SJSA1 (cell line): ENCODE measurements around the gene PTPRU. TPM values are rescaled to one million over a fixed set of nuclear protein-coding genes. Genes with fewer than 3 reads are reported as not detected.

ENCODE experiments used
- DNase-seq, 2 experiments: peaks; one replicate each; pipeline ENCODE4 v3.0.0-alpha.2; 2015 to 2020; ENCODE audit warnings: low spot score in 2 of 2, low read depth in 1 of 2
- H3K27ac ChIP-seq: fragments of 250-450 bp; sonication (Bioruptor Pico); 2 replicates; pipeline ENCODE4 v1.5.1; 2020; ENCODE audit warnings: mild to moderate bottlenecking, moderate library complexity
- H3K27me3 ChIP-seq: fragments of 250-450 bp; sonication (Bioruptor Pico); replicated peaks from 2 replicates; pipeline ENCODE4 v1.5.1; 2020; ENCODE audit warnings: mild to moderate bottlenecking, moderate library complexity
- H3K36me3 ChIP-seq: fragments of 250-450 bp; sonication (Bioruptor Pico); 2 replicates; pipeline ENCODE4 v1.5.1; 2020; ENCODE audit warnings: mild to moderate bottlenecking
- H3K4me1 ChIP-seq: fragments of 250-450 bp; sonication (Bioruptor Pico); replicated peaks from 2 replicates; pipeline ENCODE4 v1.6.1; 2021; ENCODE audit warnings: mild to moderate bottlenecking
- H3K4me3 ChIP-seq: fragments of 250-450 bp; sonication (Bioruptor Pico); 2 replicates; pipeline ENCODE4 v1.5.1; 2020; ENCODE audit warnings: mild to moderate bottlenecking
- H3K9me3 ChIP-seq: fragments of 250-450 bp; sonication (Bioruptor Pico); replicated peaks from 2 replicates; pipeline ENCODE4 v1.5.1; 2020; ENCODE audit warnings: mild to moderate bottlenecking
- total RNA-seq: library from RNA; depleted of rRNA; stranded (reverse); fragments of >200 nt; shearing (Covaris generic); gene quantifications from 2 replicates; pipeline ENCODE4 v1.2.3, GENCODE V29; 2014; rRNA removed

Gene PTPRU
- total RNA-seq: 12.1 and 16.8 TPM in 2 replicates

DNA sequence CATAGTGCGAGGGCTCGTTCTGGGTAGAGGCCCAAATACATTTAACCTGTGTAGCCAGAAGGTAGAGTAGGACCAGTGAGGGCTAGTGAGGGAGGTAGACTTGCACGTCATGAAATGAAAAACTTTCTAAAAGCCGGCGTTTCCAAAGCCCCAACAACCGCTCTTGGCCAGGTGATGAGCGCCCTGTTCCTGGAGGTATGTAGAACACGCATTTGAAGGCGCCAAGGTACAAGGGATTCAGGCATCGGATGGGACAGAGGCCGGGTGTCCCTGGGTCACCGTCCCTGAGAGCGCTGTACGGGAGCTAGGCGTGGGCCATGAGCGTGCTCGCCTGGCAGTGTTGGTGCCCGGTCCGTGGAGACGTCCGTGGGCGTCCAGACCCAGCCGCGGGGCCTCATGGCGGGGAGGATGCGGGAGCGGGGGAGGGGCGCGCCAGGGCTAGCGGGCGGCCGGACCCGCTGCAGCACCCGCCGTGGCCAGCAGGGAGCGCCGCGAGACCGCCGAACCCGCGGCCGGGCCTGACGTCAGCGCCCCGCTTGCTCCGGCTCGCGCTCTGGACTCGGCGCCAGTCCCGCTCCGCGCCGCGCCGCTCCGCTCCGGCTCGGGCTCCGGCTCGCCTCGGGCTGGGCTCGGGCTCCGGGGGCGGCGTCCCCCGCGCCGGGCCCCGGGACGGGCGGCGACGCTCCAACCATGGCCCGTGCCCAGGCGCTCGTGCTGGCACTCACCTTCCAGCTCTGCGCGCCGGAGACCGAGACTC, at the start of gene PTPRU:
Gene PTPRU, plus strand, starts transcription at position 568 of the 757 bp plus-strand sequence. Its CDS starts 123 bp downstream, at position 691.
- peaks cover 24% of the 10 kb centered on the region for H3K4me1 ChIP-seq
- H3K36me3 ChIP-seq: 0 out of 2 replicates have a peak, but pooled peaks cover 3% of the 10 kb centered on the region
- peaks cover 3% of the 10 kb centered on the region; the same call in 1 of the 2 replicates for H3K27me3 ChIP-seq
- H3K9me3 ChIP-seq: no peaks in the 10 kb centered on the region
- no peak within 1 kb of the TSS for H3K27ac ChIP-seq
- peak; percentile 62 to 74 for DNase-seq
- H3K4me3 ChIP-seq: peak within 1 kb of the TSS; percentile 66

GRCh38 chr1:29186707-29187106, 49.6 kb upstream of the PTPRU start:
- H3K4me1 ChIP-seq: peaks cover 26% of the 10 kb centered on the region
- no peak overlapping the region for H3K4me3 ChIP-seq
- no peaks in the 10 kb centered on the region for H3K27me3 ChIP-seq
- H3K9me3 ChIP-seq: no peaks in the 10 kb centered on the region
- no peak for DNase-seq
- no peaks in the 10 kb centered on the region; the same call in none of the 2 replicates for H3K36me3 ChIP-seq
- no peak overlapping the region; the same call in 1 of the 2 replicates for H3K27ac ChIP-seq

- H3K27me3 ChIP-seq: no peaks in the 10 kb centered on the region
- H3K4me1 ChIP-seq: peaks cover 18% of the 10 kb centered on the region
- DNase-seq: no peak
- no peaks in the 10 kb centered on the region for H3K9me3 ChIP-seq
- peaks cover 18% of the 10 kb centered on the region for H3K36me3 ChIP-seq
- no peak overlapping the region for H3K27ac ChIP-seq
- no peak overlapping the region for H3K4me3 ChIP-seq
These were observed 45.6 kb upstream of the PTPRU start for GRCh38 chr1:29190718-29191117.

- H3K36me3 ChIP-seq: peaks cover 33% of the 10 kb centered on the region
- no peaks in the 10 kb centered on the region for H3K27me3 ChIP-seq
- no peak overlapping the region for H3K4me3 ChIP-seq
- peaks cover 15% of the 10 kb centered on the region for H3K4me1 ChIP-seq
- DNase-seq: no peak
- H3K27ac ChIP-seq: no peak overlapping the region
- H3K9me3 ChIP-seq: no peaks in the 10 kb centered on the region
These were observed 42.4 kb upstream of the PTPRU start for GRCh38 chr1:29193879-29194455.

GRCh38 chr1:29195881-29196291, 40.4 kb upstream of the PTPRU start:
- Histone ChIP-seq H3K9me3 (no peaks in the 10 kb centered on the region), H3K4me1 (peaks cover 6% of the 10 kb centered on the region), H3K27ac (no peak overlapping the region), H3K36me3 (peaks cover 46% of the 10 kb centered on the region), H3K4me3 (no peak overlapping the region), H3K27me3 (no peaks in the 10 kb centered on the region)
- DNase-seq: no peak

GRCh38 chr1:29196863-29197589, 39.3 kb upstream of the PTPRU start:
- no peak for DNase-seq
- Histone ChIP-seq H3K4me1 (peaks cover 7% of the 10 kb centered on the region), H3K27me3 (no peaks in the 10 kb centered on the region), H3K27ac (no peak overlapping the region), H3K4me3 (no peak overlapping the region), H3K36me3 (peaks cover 57% of the 10 kb centered on the region), H3K9me3 (no peaks in the 10 kb centered on the region)

- no peak for DNase-seq
- H3K4me3 ChIP-seq: no peak overlapping the region
- no peaks in the 10 kb centered on the region for H3K9me3 ChIP-seq
- peaks cover 12% of the 10 kb centered on the region for H3K4me1 ChIP-seq
- H3K36me3 ChIP-seq: peaks cover 62% of the 10 kb centered on the region
- no peaks in the 10 kb centered on the region for H3K27me3 ChIP-seq
- H3K27ac ChIP-seq: no peak overlapping the region
These were observed 38.8 kb upstream of the PTPRU start for GRCh38 chr1:29197590-29197924.

DNA sequence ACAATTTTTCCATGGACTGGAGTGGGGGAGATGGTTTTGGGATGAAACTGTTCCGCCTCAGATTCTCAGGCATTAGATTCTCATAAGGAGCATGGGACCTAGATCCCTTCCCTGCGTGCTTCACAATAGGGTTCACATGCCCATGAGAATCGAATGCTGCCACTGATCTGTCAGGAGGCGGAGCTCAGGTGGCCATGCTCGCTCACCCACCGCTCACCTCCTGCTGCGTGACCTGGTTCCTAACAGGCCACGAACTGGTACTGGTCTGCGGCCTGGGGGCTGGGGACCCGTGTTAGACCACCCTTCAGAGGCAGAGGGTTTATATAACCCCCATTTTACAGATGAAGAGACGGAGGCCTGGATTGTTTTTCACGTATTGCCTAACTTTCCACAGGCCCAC, 38.3 kb upstream of the PTPRU start:
- no peak for DNase-seq
- Histone ChIP-seq H3K27ac (no peak overlapping the region), H3K4me1 (peaks cover 14% of the 10 kb centered on the region)

DNA sequence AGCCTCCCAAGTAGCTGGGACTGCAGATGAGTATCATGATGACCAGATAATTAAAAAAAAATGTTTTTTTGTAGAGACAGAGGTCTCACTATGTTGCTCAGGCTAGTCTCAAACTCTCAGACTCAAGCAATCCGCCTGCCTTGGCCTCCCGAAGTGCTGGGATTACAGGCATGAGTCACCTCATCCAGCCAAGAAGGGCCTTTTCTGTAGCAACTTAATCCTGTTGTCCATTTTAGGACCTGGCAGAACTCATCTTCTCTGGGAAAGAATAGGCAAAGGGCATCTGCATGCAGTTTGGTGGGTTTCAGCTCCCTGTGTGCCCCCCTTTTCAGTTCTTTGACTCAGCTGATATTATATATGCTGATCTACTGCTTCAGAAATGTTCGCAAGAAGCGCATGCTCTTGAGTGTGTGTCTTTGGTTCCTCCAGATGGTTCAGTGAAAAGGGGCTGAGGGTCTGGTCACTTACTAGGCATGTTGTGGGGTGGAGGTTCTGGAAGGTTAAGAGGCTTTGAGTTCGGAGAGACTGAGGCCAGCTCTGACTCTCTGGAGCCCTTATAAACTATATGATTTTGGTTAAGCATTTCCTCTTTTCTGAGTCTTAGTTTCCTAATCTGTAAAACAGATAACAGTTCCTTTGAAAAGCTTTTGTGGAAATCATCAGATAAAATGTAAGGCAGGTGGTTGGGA, 35.3 kb upstream of the PTPRU start:
- no peak for DNase-seq

More for the DNA sequence above, 38.3 kb upstream of the PTPRU start:
- no peak overlapping the region for H3K4me3 ChIP-seq
- no peaks in the 10 kb centered on the region for H3K27me3 ChIP-seq
- no peaks in the 10 kb centered on the region for H3K9me3 ChIP-seq
- H3K36me3 ChIP-seq: peaks cover 60% of the 10 kb centered on the region

GRCh38 chr1:29201595-29202051, 34.7 kb upstream of the PTPRU start:
- Histone ChIP-seq H3K27me3 (no peaks in the 10 kb centered on the region), H3K9me3 (no peaks in the 10 kb centered on the region), H3K4me3 (no peak overlapping the region), H3K27ac (peak overlapping the region; percentile 70; the same call in 1 of the 2 replicates), H3K4me1 (peaks cover 14% of the 10 kb centered on the region), H3K36me3 (peaks cover 54% of the 10 kb centered on the region)
- DNase-seq: no peak

More for the DNA sequence above, 35.3 kb upstream of the PTPRU start:
- Histone ChIP-seq H3K4me1 (peaks cover 14% of the 10 kb centered on the region), H3K27me3 (no peaks in the 10 kb centered on the region), H3K36me3 (peaks cover 49% of the 10 kb centered on the region), H3K4me3 (no peak overlapping the region), H3K27ac (no peak overlapping the region), H3K9me3 (no peaks in the 10 kb centered on the region)

DNA sequence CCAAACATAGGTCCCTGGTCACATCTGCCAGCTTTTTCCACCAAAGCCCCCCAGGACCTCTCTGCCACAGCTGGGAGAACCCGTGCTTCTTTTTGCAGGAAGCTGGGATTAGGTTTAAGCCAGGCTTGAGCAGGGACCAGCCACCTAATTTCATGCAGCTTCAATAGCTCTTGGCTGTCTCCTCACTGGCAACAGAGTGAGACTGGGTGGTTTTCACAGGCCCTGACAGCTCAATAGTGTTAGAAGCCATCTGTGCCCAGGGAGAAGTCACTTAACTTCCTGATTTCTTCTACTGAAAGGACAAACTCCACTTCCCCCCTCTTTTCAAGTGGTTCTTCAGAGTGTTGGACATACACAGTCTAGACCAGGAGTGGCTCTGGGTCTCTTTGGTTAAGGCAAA, 34.3 kb upstream of the PTPRU start:
- Histone ChIP-seq H3K4me1 (peaks cover 12% of the 10 kb centered on the region), H3K9me3 (no peaks in the 10 kb centered on the region), H3K27ac (peak overlapping the region; percentile 70), H3K27me3 (no peaks in the 10 kb centered on the region), H3K4me3 (no peak overlapping the region), H3K36me3 (peaks cover 55% of the 10 kb centered on the region)
- DNase-seq: no peak

DNA sequence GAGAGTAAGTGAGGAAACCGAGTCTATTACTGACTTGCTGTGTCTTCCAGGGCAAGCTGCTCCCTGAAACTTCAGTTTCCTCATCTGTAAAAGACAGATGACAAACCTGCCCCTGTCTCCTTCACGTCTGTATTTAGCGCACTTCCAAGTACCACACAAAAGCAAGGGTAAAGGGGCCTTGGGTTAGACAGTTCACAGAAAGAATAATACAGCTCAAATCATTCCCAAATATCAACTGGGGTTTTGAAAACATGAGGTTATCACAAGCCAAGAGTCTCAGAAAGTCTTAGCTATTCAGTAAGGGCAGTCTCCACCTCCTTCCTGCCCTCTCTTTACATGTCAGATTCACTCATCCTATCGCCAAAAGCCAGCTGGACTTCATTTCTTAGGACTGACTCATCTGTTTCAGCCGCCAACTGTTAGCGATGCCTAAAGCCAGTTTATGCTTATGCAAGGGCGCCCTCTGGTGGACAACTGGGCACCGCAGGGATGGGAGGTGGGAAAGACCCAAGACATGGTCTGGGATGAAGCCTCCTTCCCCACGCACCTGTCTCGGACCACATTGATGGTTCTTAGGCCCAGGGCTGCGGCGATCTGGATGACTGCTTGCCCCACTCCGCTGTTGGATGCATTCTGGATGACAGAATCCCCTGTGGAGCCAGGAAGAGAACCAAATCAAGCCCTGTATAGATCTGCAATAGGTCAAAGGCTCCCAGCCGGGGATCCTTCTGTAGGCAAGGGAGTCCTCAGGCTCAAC, 33.6 kb upstream of the PTPRU start:
- Histone ChIP-seq H3K4me3 (no peak overlapping the region), H3K27ac (peak overlapping the region; percentile 70), H3K27me3 (no peaks in the 10 kb centered on the region), H3K4me1 (peaks cover 8% of the 10 kb centered on the region), H3K9me3 (no peaks in the 10 kb centered on the region), H3K36me3 (peaks cover 49% of the 10 kb centered on the region)
- peak; percentile 92 to 96 for DNase-seq

GRCh38 chr1:29208442-29208841, 27.9 kb upstream of the PTPRU start:
- H3K4me3 ChIP-seq: no peak overlapping the region
- no peaks in the 10 kb centered on the region for H3K4me1 ChIP-seq
- DNase-seq: no peak
- H3K9me3 ChIP-seq: no peaks in the 10 kb centered on the region
- H3K36me3 ChIP-seq: peaks cover 40% of the 10 kb centered on the region
- no peak overlapping the region for H3K27ac ChIP-seq
- H3K27me3 ChIP-seq: no peaks in the 10 kb centered on the region
